Fibroblast of lung (primary cell): ENCODE data around the gene NRXN2. TPM values are rescaled to one million over a fixed set of nuclear protein-coding genes. Genes with fewer than 3 reads are reported as not detected.

Experiments used
- DNase-seq, 2 donors: peaks; one replicate each; pipeline versions ENCODE4 v3.0.0 to v3.0.0-alpha.2; 2010; ENCODE audit warnings: low read depth in 2 of 2
- H2AFZ ChIP-seq: 2 replicates; pipeline ENCODE4 v1.5.1; 2012; ENCODE audit warnings: low read length, control low read depth, inconsistent platforms
- H3K27ac ChIP-seq: 2 replicates; pipeline ENCODE4 v1.5.1; 2011; ENCODE audit warnings: low read length, control low read depth; ENCODE audit not compliant: insufficient read depth
- H3K27me3 ChIP-seq: 2 replicates; pipeline ENCODE4 v1.5.1; 2011; ENCODE audit warnings: mild to moderate bottlenecking, low read length; ENCODE audit not compliant: control insufficient read depth, insufficient read depth
- H3K36me3 ChIP-seq: 2 replicates; pipeline ENCODE4 v1.5.1; 2011; ENCODE audit warnings: low read length; ENCODE audit not compliant: control insufficient read depth, insufficient read depth
- H3K4me1 ChIP-seq: 2 replicates; pipeline ENCODE4 v1.5.1; 2011; ENCODE audit warnings: low read length; ENCODE audit not compliant: control insufficient read depth, insufficient read depth; ENCODE audit errors: extremely low read depth
- H3K4me2 ChIP-seq: 2 replicates; pipeline ENCODE4 v1.5.1; 2011; ENCODE audit warnings: low read length, control low read depth; ENCODE audit not compliant: insufficient read depth; ENCODE audit errors: extremely low read depth
- H3K4me3 ChIP-seq, 4 experiments: fragments of 200-600 bp in 1 of 4; sonication (generic) in 1 of 4; replicated peaks in 1 of 4; 2 replicates each; pipeline ENCODE4 v1.5.1; 2011 to 2016; ENCODE audit warnings: low read length in 4 of 4, low read depth in 3 of 4, mild to moderate bottlenecking in 3 of 4, control low read depth in 2 of 4, inconsistent platforms in 1 of 4, mixed read lengths in 1 of 4; ENCODE audit not compliant: insufficient read depth in 1 of 4; ENCODE audit errors: control extremely low read depth in 1 of 4
- H3K79me2 ChIP-seq: 2 replicates; pipeline ENCODE4 v1.5.1; 2012; ENCODE audit warnings: mild to moderate bottlenecking, low read length, inconsistent platforms; ENCODE audit not compliant: control insufficient read depth, insufficient read depth
- H3K9ac ChIP-seq: 2 replicates; pipeline ENCODE4 v1.5.1; 2011; ENCODE audit warnings: mild to moderate bottlenecking, low read length, control low read depth; ENCODE audit not compliant: insufficient read depth
- H3K9me3 ChIP-seq: 2 replicates; pipeline ENCODE4 v1.5.1; 2012; ENCODE audit warnings: low read depth, low read length; ENCODE audit not compliant: control insufficient read depth, insufficient read depth
- H4K20me1 ChIP-seq: 2 replicates; pipeline ENCODE4 v1.5.1; 2011; ENCODE audit warnings: low read length; ENCODE audit not compliant: control insufficient read depth, insufficient read depth; ENCODE audit errors: extremely low read depth
- CTCF ChIP-seq, 2 donors: IDR thresholded peaks in 1 of 2; conservative IDR thresholded peaks in 1 of 2; 1 replicate in 1 of 2; 2 replicates in 1 of 2; pipeline ENCODE4 v1.5.1; 2011 to 2012; ENCODE audit warnings: low read length in 2 of 2, control low read depth in 1 of 2, inconsistent platforms in 1 of 2, low read depth in 1 of 2, mild to moderate bottlenecking in 1 of 2
- EZH2 ChIP-seq: IDR thresholded peaks from 2 replicates; pipeline ENCODE4 v1.5.1; 2012; ENCODE audit warnings: low read length, control low read depth, mild to moderate bottlenecking; ENCODE audit errors: missing control alignments
- polyA plus RNA-seq, 2 donors: library from polyadenylated mRNA; depleted of rRNA in 1 of 2; stranded (reverse) in 1 of 2; unstranded in 1 of 2; fragments of >200 nt; gene quantifications; 2 replicates each; pipeline ENCODE4 v1.2.1, GENCODE V29; 2011 to 2012; ENCODE audit warnings: missing spikeins in 1 of 2
- total RNA-seq: library from RNA; depleted of rRNA; stranded (reverse); fragments of >200 nt; gene quantifications from 2 replicates; pipeline ENCODE4 v1.2.1, GENCODE V29; 2014

The NRXN2 gene
- total and polyA plus RNA-seq, 2 donors (not counting 1 experiment from before 2014, with no cell fraction given): under 0.01 to 0.75 TPM

DNA sequence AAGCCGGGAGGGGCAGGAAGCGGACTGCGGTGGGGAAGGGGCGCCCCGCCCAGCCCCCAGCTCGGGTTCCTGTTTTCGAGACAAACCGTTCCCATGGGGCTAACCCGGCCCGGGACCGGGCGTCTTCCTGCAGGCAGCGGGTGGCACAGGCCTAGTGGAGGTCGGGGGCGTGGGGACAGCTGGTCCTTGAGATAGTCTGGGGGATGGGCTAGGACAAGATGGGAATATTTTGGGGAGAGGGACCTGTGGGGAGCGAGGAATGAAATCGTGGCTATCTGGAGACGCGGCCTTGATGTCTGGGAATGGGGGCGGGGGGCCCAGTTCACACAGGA is 22.2 kb upstream of the NRXN2 start:
- Histone ChIP-seq H4K20me1 (no peaks in the 10 kb centered on the region), H3K4me1 (peaks cover 22% of the 10 kb centered on the region), H3K9me3 (no peaks in the 10 kb centered on the region), H2AFZ (no peak overlapping the region), H3K27ac (no peak overlapping the region), H3K4me3 (peak overlapping the region in 2 of 4 experiments; percentile 16 to 37), H3K27me3 (peaks cover 18% of the 10 kb centered on the region), H3K4me2 (peak overlapping the region; percentile 78), H3K36me3 (no peaks in the 10 kb centered on the region), H3K9ac (peak overlapping the region; percentile 23), H3K79me2 (no peaks in the 10 kb centered on the region)
- DNase-seq: no peak
- no peak for TF ChIP-seq CTCF (conservative IDR thresholded peaks at IDR 0.05 in 1 of 2, IDR thresholded peaks at IDR 0.05 in 1 of 2; ENCODE audit: low read depth in 1 of 2, low read length in 2 of 2)
- TF ChIP-seq EZH2: peak; percentile 89

DNA sequence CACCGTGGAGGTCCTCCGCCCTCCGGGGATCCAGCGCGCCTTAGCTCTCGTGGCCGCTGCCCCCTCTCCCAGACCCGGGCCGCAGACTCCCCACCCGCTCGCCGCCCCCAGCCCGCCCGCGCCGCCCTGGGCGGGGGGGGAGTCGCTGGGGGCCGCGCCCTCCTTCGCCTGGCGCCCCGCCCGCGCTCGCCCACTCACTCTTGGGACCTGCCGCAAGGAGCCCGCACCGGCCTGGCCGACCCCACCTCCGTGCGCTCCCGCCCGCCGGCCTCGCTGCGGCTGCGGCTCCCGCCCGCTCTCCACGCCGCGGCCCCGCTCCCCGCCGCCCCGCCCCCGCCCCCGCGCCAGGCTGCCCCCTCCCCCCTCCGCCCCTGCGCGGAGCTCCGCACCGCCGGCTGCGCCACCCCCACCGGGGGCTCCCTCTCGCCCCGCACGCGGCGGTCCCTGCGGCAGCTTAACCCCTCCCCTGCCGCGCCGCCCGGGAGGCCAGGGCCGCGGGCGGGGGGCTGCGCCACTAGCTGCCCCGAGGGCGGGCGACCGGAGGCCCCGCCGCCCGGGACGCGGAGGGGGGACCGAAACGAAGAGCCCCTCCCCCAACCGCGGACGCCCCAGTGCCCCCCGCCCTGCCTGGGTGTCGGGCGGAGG is 21.7 kb upstream of the NRXN2 start:
- no peaks in the 10 kb centered on the region for H3K79me2 ChIP-seq
- no peak overlapping the region for H2AFZ ChIP-seq
- no peak overlapping the region for H3K9ac ChIP-seq
- TF ChIP-seq EZH2 (no peak), CTCF (conservative IDR thresholded peaks at IDR 0.05 in 1 of 2, IDR thresholded peaks at IDR 0.05 in 1 of 2; ENCODE audit: low read depth in 1 of 2, low read length in 2 of 2) (no peak)
- peaks cover 18% of the 10 kb centered on the region for H3K27me3 ChIP-seq
- H4K20me1 ChIP-seq: no peaks in the 10 kb centered on the region
- peak overlapping the region; percentile 78 for H3K4me2 ChIP-seq
- peaks cover 22% of the 10 kb centered on the region for H3K4me1 ChIP-seq
- no peak overlapping the region for H3K27ac ChIP-seq
- H3K9me3 ChIP-seq: no peaks in the 10 kb centered on the region
- peak overlapping the region in 2 of 4 experiments; percentile 16 to 37 for H3K4me3 ChIP-seq
- no peaks in the 10 kb centered on the region for H3K36me3 ChIP-seq
- no peak for DNase-seq

DNA sequence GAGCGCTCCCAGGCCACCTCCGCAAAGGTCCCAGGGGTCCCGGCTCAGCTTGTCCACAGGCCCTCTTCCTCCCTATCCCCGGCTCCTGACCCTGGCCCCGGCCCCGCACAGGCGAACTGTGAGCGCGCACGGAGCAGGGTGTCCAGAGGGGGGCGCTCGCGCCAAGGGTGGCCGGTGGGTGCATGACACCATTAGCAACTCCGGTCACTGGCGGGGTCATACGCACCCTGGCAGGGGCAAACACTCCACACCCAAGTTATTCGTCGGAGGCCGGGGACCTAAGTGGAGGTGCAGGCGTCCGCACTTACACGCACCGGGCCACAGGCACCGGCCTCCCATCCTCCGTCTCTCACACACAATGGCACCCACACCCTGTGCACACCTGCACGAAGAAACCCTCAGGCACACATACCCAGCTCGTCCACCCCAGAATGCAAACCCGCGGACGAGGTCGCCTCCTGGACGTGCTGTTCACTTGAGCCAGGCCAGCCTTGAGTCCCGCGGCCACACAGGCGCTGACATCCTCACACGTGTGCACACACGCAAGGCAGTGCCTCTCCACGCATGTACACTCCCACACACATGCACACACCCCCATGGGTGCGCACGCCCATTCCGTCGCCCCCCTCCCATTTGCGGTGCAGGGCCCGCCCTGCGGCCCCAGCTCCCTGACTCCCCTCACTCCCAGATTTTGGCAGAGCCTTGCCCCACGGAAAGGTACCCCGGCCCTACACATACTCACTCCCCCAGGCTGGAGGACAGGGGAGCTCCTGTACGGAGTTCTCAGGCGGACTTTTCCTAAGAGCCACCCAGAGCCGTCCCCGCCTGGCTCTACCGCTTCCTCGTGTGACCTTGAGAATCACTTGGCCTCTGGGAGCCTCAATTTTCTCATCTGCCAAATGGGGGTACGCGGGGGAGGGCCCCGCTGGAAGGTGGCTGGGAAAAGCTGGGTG is 20.9 kb upstream of the NRXN2 start, which contains the start of gene RASGRP2:
Gene RASGRP2 (minus strand): TSS at position 552 of the 953 bp plus-strand sequence. CDS start 1,276 bp downstream, outside the sequence.
- TF ChIP-seq EZH2 (peak; percentile 98), CTCF (conservative IDR thresholded peaks at IDR 0.05 in 1 of 2, IDR thresholded peaks at IDR 0.05 in 1 of 2; ENCODE audit: low read depth in 1 of 2, low read length in 2 of 2) (peak; percentile 45)

More for the DNA sequence above, 20.9 kb upstream of the NRXN2 start, which contains the start of gene RASGRP2:
- H3K9me3 ChIP-seq: no peaks in the 10 kb centered on the region
- peaks cover 18% of the 10 kb centered on the region for H3K27me3 ChIP-seq
- H2AFZ ChIP-seq: no peak within 1 kb of the TSS
- H4K20me1 ChIP-seq: no peaks in the 10 kb centered on the region
- DNase-seq: no peak
- peaks cover 22% of the 10 kb centered on the region for H3K4me1 ChIP-seq
- H3K9ac ChIP-seq: peak within 1 kb of the TSS; percentile 63
- H3K4me3 ChIP-seq: peak within 1 kb of the TSS in 3 of 4 experiments; percentile 21 to 56 (median 46)
- no peak within 1 kb of the TSS for H3K27ac ChIP-seq
- no peaks in the 10 kb centered on the region for H3K79me2 ChIP-seq
- H3K4me2 ChIP-seq: peak within 1 kb of the TSS; percentile 78
- no peaks in the 10 kb centered on the region for H3K36me3 ChIP-seq
